GM23338 (cell line): ENCODE measurements around the gene RFX4. TPM values are rescaled to one million over a fixed set of nuclear protein-coding genes. Genes with fewer than 3 reads are reported as not detected.

Experiments used
- ATAC-seq: fragments of 200-7000 bp; cut with Tn5 transposase; 3 replicates; pipeline ENCODE4 v1.9.1; 2020
- DNase-seq: peaks from one replicate; pipeline ENCODE4 v3.0.0-alpha.2; 2015; ENCODE audit warnings: low spot score
- H2AFZ ChIP-seq: fragments of 200-600 bp; sonication (generic); 2 replicates; pipeline ENCODE4 v1.8.0; 2016; ENCODE audit warnings: antibody characterized with exemption, mild to moderate bottlenecking, moderate library complexity
- H3F3A ChIP-seq: fragments of 200-600 bp; sonication (generic); replicated peaks from 2 replicates; pipeline ENCODE4 v1.8.0; 2017; ENCODE audit warnings: antibody characterized with exemption, mixed run types, low read depth
- H3K27ac ChIP-seq: fragments of 200-600 bp; sonication (generic); 2 replicates; pipeline ENCODE4 v1.6.1; 2016; ENCODE audit warnings: low read depth
- H3K27me3 ChIP-seq: fragments of 200-600 bp; sonication (generic); 2 replicates; pipeline ENCODE4 v1.8.0; 2016; ENCODE audit warnings: mild to moderate bottlenecking, mixed run types, moderate library complexity; ENCODE audit not compliant: insufficient read depth
- H3K36me3 ChIP-seq: fragments of 200-600 bp; sonication (generic); 2 replicates; pipeline ENCODE4 v1.8.0; 2016; ENCODE audit warnings: mild to moderate bottlenecking; ENCODE audit not compliant: insufficient read depth
- H3K4me1 ChIP-seq: fragments of 200-600 bp; sonication (generic); 2 replicates; pipeline ENCODE4 v1.8.0; 2016; ENCODE audit warnings: mild to moderate bottlenecking, moderate library complexity; ENCODE audit not compliant: insufficient read depth
- H3K4me2 ChIP-seq: fragments of 200-600 bp; sonication (generic); 2 replicates; pipeline ENCODE4 v1.7.1; 2017; ENCODE audit warnings: mixed run types
- H3K4me3 ChIP-seq: fragments of 200-600 bp; sonication (generic); 2 replicates; pipeline ENCODE4 v1.6.1; 2016; ENCODE audit warnings: mixed run types
- H3K79me2 ChIP-seq: fragments of 200-600 bp; sonication (generic); replicated peaks from 2 replicates; pipeline ENCODE4 v1.8.0; 2017; ENCODE audit warnings: mild to moderate bottlenecking; ENCODE audit not compliant: insufficient read depth
- H3K9me2 ChIP-seq: fragments of 200-600 bp; sonication (generic); 2 replicates; pipeline ENCODE4 v1.8.0; 2017; ENCODE audit not compliant: insufficient read depth
- H4K20me1 ChIP-seq: fragments of 200-600 bp; sonication (generic); replicated peaks from 2 replicates; pipeline ENCODE4 v1.8.0; 2017; ENCODE audit warnings: mild to moderate bottlenecking; ENCODE audit not compliant: insufficient read depth
- H3K27ac Mint-ChIP-seq: 2 replicates; pipeline ENCODE4 v1.8.0; 2020; ENCODE audit warnings: inconsistent platforms, mild to moderate bottlenecking, moderate library complexity, mixed read lengths
- H3K27me3 Mint-ChIP-seq: 3 replicates; pipeline ENCODE4 v1.8.0; 2022; ENCODE audit warnings: low read depth, mild to moderate bottlenecking, moderate library complexity, mixed read lengths, inconsistent platforms; ENCODE audit not compliant: insufficient read depth, poor library complexity
- H3K36me3 Mint-ChIP-seq: 3 replicates; pipeline ENCODE4 v1.8.0; 2021; ENCODE audit warnings: low read depth, mild to moderate bottlenecking, inconsistent platforms, moderate library complexity, mixed read lengths
- H3K4me1 Mint-ChIP-seq: 3 replicates; pipeline ENCODE4 v1.8.0; 2020; ENCODE audit warnings: mild to moderate bottlenecking, inconsistent platforms, mixed read lengths
- H3K4me3 Mint-ChIP-seq: 3 replicates; pipeline ENCODE4 v1.8.0; 2021; ENCODE audit warnings: moderate library complexity, mild to moderate bottlenecking, inconsistent platforms, mixed read lengths
- H3K9me3 Mint-ChIP-seq: 3 replicates; pipeline ENCODE4 v1.8.0; 2020; ENCODE audit warnings: moderate library complexity, mild to moderate bottlenecking, inconsistent platforms, mixed read lengths
- CREB1 ChIP-seq: fragments of 250-450 bp; sonication (Bioruptor Pico); IDR thresholded peaks from 2 replicates; pipeline ENCODE4 v1.5.0; 2020; ENCODE audit warnings: low read depth, mild to moderate bottlenecking, moderate library complexity
- CTCF ChIP-seq, 2 experiments: fragments of 200-600 bp in 1 of 2; sonication (generic) in 1 of 2; conservative IDR thresholded peaks; 2 replicates each; pipeline versions ENCODE4 v1.5.1 to v1.6.1; 2016 to 2017; ENCODE audit warnings: antibody characterized with exemption in 2 of 2, low read depth in 2 of 2, mild to moderate bottlenecking in 2 of 2, moderate library complexity in 1 of 2
- EZH2 ChIP-seq: fragments of 200-600 bp; sonication (generic); IDR thresholded peaks from one replicate; pipeline ENCODE4 v1.8.0; 2017; ENCODE audit warnings: antibody characterized with exemption, mild to moderate bottlenecking, low read depth; ENCODE audit not compliant: unreplicated experiment
- EZH2phosphoT487 ChIP-seq: fragments of 200-600 bp; sonication (generic); IDR thresholded peaks from one replicate; pipeline ENCODE4 v1.8.1; 2018; ENCODE audit warnings: antibody characterized with exemption; ENCODE audit not compliant: unreplicated experiment
- JUNB ChIP-seq: IDR thresholded peaks from one replicate; pipeline ENCODE4 v1.6.1; 2016; ENCODE audit warnings: antibody characterized with exemption; ENCODE audit not compliant: unreplicated experiment
- NANOG ChIP-seq: IDR thresholded peaks from 2 replicates; pipeline ENCODE4 v1.6.1; 2016; ENCODE audit warnings: antibody characterized with exemption, borderline replicate concordance
- POLR2AphosphoS5 ChIP-seq: IDR thresholded peaks from 2 replicates; pipeline ENCODE4 v1.6.1; 2016; ENCODE audit warnings: antibody characterized with exemption, low read depth
- ZNF114 ChIP-seq: fragments of 250-450 bp; sonication (Bioruptor Pico); IDR thresholded peaks from 2 replicates; pipeline ENCODE4 v1.5.0; 2020; ENCODE audit warnings: mild to moderate bottlenecking, moderate library complexity
- ZNF331 ChIP-seq: fragments of 250-450 bp; sonication (Bioruptor Pico); IDR thresholded peaks from 2 replicates; pipeline ENCODE4 v1.5.0; 2020; ENCODE audit warnings: low read depth, mild to moderate bottlenecking, moderate library complexity
- polyA plus RNA-seq: library from polyadenylated mRNA; unstranded; fragments of >200 nt; fragmentation: Nextera tagmentation; extraction: Ambion mirVana; gene quantifications from 2 replicates; pipeline ENCODE4 v1.2.1, GENCODE V29; 2016
- total RNA-seq: library from RNA; depleted of rRNA; stranded (reverse); fragments of >200 nt; shearing (Covaris generic); gene quantifications from 2 replicates; pipeline ENCODE4 v1.2.3, GENCODE V29; 2014
- TF ChIP-seq, protein P1 (sequence below): IDR thresholded peaks from 2 replicates; pipeline ENCODE4 v1.6.1; 2016; ENCODE audit warnings: antibody characterized with exemption
- TF ChIP-seq, protein P2 (sequence below): IDR thresholded peaks from one replicate; pipeline ENCODE4 v1.6.1; 2018; ENCODE audit warnings: antibody characterized with exemption; ENCODE audit not compliant: unreplicated experiment

The RFX4 gene
- total and polyA plus RNA-seq, 2 experiments from 2014 or later: 0.23 TPM; not detected in 1

- H4K20me1 ChIP-seq: no peaks in the 10 kb centered on the region
- peak; percentile 35; the same call in 1 of the 3 replicates for ATAC-seq
- H3K27ac Mint-ChIP-seq: no peak overlapping the region
- peak; percentile 8 for DNase-seq
- H3K27me3 ChIP-seq: no peaks in the 10 kb centered on the region
- H3K9me3 Mint-ChIP-seq: no peaks in the 10 kb centered on the region
- no peak overlapping the region for H3K27ac ChIP-seq
- no peaks in the 10 kb centered on the region for H3K79me2 ChIP-seq
- no peak overlapping the region for H3K4me3 ChIP-seq
- H3K4me1 ChIP-seq: peaks cover 17% of the 10 kb centered on the region
- peak in 1 of 2 experiments; percentile 20; a peak in 2 of 4 replicates for TF ChIP-seq CTCF (conservative IDR thresholded peaks at IDR 0.05; ENCODE audit: low read depth in 2 of 2)
- TF ChIP-seq, protein P1, sequence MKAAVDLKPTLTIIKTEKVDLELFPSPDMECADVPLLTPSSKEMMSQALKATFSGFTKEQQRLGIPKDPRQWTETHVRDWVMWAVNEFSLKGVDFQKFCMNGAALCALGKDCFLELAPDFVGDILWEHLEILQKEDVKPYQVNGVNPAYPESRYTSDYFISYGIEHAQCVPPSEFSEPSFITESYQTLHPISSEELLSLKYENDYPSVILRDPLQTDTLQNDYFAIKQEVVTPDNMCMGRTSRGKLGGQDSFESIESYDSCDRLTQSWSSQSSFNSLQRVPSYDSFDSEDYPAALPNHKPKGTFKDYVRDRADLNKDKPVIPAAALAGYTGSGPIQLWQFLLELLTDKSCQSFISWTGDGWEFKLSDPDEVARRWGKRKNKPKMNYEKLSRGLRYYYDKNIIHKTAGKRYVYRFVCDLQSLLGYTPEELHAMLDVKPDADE: no peak
- H3F3A ChIP-seq: no peaks in the 10 kb centered on the region
- H3K9me2 ChIP-seq: peaks cover 9% of the 10 kb centered on the region; the same call in 1 of the 2 replicates
- H3K4me3 Mint-ChIP-seq: no peak overlapping the region
- H3K4me2 ChIP-seq: no peak overlapping the region
- H3K36me3 ChIP-seq: no peaks in the 10 kb centered on the region
- H2AFZ ChIP-seq: no peak overlapping the region
- H3K36me3 Mint-ChIP-seq: no peaks in the 10 kb centered on the region
- peaks cover 16% of the 10 kb centered on the region; the same call in 2 of the 3 replicates for H3K4me1 Mint-ChIP-seq
- no peaks in the 10 kb centered on the region for H3K27me3 Mint-ChIP-seq
Observed at GRCh38 chr12:106682594-106683234, 99.9 kb downstream of the RFX4 start.

- no peak for ATAC-seq
- Mint-ChIP-seq H3K9me3 (no peaks in the 10 kb centered on the region), H3K27me3 (no peaks in the 10 kb centered on the region), H3K4me3 (no peak overlapping the region), H3K36me3 (no peaks in the 10 kb centered on the region), H3K4me1 (peaks cover 16% of the 10 kb centered on the region; the same call in 2 of the 3 replicates), H3K27ac (no peak overlapping the region)
- no peaks in the 10 kb centered on the region for H3K36me3 ChIP-seq
- H3K27me3 ChIP-seq: no peaks in the 10 kb centered on the region
- H3K4me3 ChIP-seq: no peak overlapping the region
- no peak overlapping the region for H2AFZ ChIP-seq
- H3K27ac ChIP-seq: no peak overlapping the region
- no peaks in the 10 kb centered on the region for H3F3A ChIP-seq
- H3K4me1 ChIP-seq: peaks cover 14% of the 10 kb centered on the region
- H4K20me1 ChIP-seq: no peaks in the 10 kb centered on the region
- DNase-seq: no peak
- no peak overlapping the region for H3K4me2 ChIP-seq
- peaks cover 9% of the 10 kb centered on the region; the same call in 1 of the 2 replicates for H3K9me2 ChIP-seq
- TF ChIP-seq, protein P2, sequence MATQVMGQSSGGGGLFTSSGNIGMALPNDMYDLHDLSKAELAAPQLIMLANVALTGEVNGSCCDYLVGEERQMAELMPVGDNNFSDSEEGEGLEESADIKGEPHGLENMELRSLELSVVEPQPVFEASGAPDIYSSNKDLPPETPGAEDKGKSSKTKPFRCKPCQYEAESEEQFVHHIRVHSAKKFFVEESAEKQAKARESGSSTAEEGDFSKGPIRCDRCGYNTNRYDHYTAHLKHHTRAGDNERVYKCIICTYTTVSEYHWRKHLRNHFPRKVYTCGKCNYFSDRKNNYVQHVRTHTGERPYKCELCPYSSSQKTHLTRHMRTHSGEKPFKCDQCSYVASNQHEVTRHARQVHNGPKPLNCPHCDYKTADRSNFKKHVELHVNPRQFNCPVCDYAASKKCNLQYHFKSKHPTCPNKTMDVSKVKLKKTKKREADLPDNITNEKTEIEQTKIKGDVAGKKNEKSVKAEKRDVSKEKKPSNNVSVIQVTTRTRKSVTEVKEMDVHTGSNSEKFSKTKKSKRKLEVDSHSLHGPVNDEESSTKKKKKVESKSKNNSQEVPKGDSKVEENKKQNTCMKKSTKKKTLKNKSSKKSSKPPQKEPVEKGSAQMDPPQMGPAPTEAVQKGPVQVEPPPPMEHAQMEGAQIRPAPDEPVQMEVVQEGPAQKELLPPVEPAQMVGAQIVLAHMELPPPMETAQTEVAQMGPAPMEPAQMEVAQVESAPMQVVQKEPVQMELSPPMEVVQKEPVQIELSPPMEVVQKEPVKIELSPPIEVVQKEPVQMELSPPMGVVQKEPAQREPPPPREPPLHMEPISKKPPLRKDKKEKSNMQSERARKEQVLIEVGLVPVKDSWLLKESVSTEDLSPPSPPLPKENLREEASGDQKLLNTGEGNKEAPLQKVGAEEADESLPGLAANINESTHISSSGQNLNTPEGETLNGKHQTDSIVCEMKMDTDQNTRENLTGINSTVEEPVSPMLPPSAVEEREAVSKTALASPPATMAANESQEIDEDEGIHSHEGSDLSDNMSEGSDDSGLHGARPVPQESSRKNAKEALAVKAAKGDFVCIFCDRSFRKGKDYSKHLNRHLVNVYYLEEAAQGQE: no peak
- TF ChIP-seq EZH2 (no peak), ZNF114 (CRISPR knock-in tag) (no peak), POLR2AphosphoS5 (no peak), ZNF331 (CRISPR knock-in tag) (no peak), CTCF (conservative IDR thresholded peaks at IDR 0.05; ENCODE audit: low read depth in 2 of 2) (no peak), JUNB (no peak), NANOG (no peak), EZH2phosphoT487 (no peak), CREB1 (no peak)
- TF ChIP-seq, protein P1: no peak
- no peaks in the 10 kb centered on the region for H3K79me2 ChIP-seq
Observed at GRCh38 chr12:106684497-106684896, 101.7 kb downstream of the RFX4 start.
